Activated naive CD4-positive, alpha-beta T cell treated with anti-CD3 and anti-CD28 coated beads for 36 hours (primary cell): ENCODE results near the gene ZFP92. TPM values are rescaled to one million over a fixed set of nuclear protein-coding genes. Genes with fewer than 3 reads are reported as not detected.
"Not testable (repeated sequence)": the region's sequence is repeated elsewhere in the genome, so short reads cannot be mapped to it uniquely, and the experiment has no call there.

ENCODE experiments used
- CTCF ChIA-PET: fragments of 350-600 bp; sonication (Branson Sonifier 250); formaldehyde crosslinking; loops from one replicate; lab custom pipeline; 2021; ENCODE audit warnings: antibody characterized with exemption; lab: Charles Lee
- DNase-seq: peaks from one replicate; pipeline ENCODE4 v3.0.0-alpha.2; 2020
- H3K27ac Mint-ChIP-seq: one replicate; pipeline ENCODE4 v1.8.0; 2021; ENCODE audit warnings: mild to moderate bottlenecking, mixed read lengths
- H3K27me3 Mint-ChIP-seq: one replicate; pipeline ENCODE4 v1.8.0; 2021; ENCODE audit warnings: low read depth, mixed read lengths
- H3K36me3 Mint-ChIP-seq: one replicate; pipeline ENCODE4 v1.8.0; 2021; ENCODE audit warnings: low read depth, mixed read lengths
- H3K4me1 Mint-ChIP-seq: one replicate; pipeline ENCODE4 v1.8.0; 2021; ENCODE audit warnings: low read depth, mixed read lengths
- H3K4me3 Mint-ChIP-seq: one replicate; pipeline ENCODE4 v1.8.0; 2021; ENCODE audit warnings: mild to moderate bottlenecking, moderate library complexity, mixed read lengths
- H3K9me3 Mint-ChIP-seq: one replicate; pipeline ENCODE4 v1.8.0; 2021; ENCODE audit warnings: mixed read lengths
- intact Hi-C: fragments of 100-400 bp; cut with micrococcal nuclease; formaldehyde crosslinking; loops from one replicate; pipeline ENCODE4 v1.15.1; 2023
- total RNA-seq, 2 experiments: library from RNA; stranded (reverse); gene quantifications; one replicate each; pipeline ENCODE4 v1.2.3, GENCODE V29; 2021

The ZFP92 gene
- total RNA-seq, 2 experiments from 2014 or later = 0.59 to 0.74 TPM

DNA sequence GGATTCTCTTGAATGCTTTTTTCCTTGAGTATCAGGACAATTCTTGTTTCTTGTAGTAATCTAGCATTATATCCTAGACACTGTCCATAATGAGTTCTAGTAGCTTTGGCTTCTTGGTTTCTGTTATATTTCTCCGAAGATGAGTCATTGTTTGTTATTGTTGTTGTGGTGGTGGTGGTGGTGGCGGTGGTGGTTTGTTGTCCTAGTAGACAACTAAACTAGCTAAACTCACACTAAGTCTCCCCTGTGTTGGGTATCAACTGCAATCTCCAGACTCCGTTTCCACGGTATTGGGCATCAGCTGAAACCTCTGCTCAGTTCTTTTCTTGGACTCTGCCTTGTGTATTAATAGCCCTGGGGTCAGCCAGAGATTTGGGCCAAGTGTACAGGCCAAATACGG, 6.9 kb upstream of the ZFP92 start:
- H3K4me3 Mint-ChIP-seq, CTCF ChIA-PET, H3K4me1 Mint-ChIP-seq, H3K27me3 Mint-ChIP-seq, H3K36me3 Mint-ChIP-seq, DNase-seq, H3K9me3 Mint-ChIP-seq, H3K27ac Mint-ChIP-seq: not testable (repeated sequence)
- intact Hi-C loops = loop anchor here (10.0 kb wide), 1 partner anchor 60 kb away; no protein-coding TSS in a partner anchor

DNA sequence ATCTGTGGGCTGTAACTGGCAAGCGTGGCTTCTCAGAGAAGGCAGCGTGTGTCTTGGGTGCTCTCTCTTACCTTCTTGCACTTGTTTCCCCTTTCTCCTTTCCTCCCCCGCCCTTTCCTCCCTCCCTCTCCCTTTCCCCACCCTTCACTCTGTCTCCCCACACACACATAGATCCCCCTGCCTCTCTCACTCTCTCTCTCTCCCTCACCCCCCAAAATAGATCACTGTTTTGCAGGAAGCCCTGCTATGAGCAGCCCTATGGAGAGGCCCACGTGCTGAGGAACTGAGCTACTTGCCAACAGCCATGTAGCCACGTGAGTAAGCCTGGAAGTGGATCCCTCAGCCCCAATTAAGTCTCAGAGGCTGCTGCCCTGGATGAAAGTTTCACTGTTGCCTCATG, 5.8 kb upstream of the ZFP92 start:
- no peak for DNase-seq
- Mint-ChIP-seq H3K36me3 (no peaks in the 10 kb centered on the region), H3K4me1 (no peaks in the 10 kb centered on the region), H3K27me3 (no peaks in the 10 kb centered on the region), H3K9me3 (no peaks in the 10 kb centered on the region), H3K27ac (no peak overlapping the region), H3K4me3 (no peak overlapping the region)
- CTCF ChIA-PET = interaction anchor here (1.1 kb wide), 1 partner anchor 102 kb away, joined by 3 read pairs; no protein-coding TSS in a partner anchor
- intact Hi-C loops = loop anchor here (10.0 kb wide), 1 partner anchor 59 kb away; no protein-coding TSS in a partner anchor

DNA sequence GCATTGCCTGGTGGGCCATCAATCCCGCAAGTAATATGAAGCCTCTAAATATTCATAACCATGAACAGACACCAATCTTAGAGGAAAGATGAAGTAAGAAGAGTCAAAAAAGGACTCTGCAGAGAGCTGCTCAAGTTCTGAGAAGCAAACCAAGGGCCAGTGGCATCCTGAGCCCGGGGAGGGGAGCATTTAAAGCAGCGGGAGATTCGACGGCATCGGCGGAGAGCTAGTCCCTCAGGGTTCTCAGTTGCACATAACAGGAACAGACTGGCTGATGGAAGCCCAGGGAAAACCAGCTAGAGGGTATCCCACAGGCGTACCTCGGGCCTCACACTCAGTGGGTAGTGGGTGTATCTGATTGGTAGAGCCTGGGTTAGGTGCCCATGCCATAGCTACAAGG, 5.3 kb upstream of the ZFP92 start:
- no peaks in the 10 kb centered on the region for H3K27me3 Mint-ChIP-seq
- no peaks in the 10 kb centered on the region for H3K36me3 Mint-ChIP-seq
- H3K9me3 Mint-ChIP-seq = no peaks in the 10 kb centered on the region
- H3K4me1 Mint-ChIP-seq = no peaks in the 10 kb centered on the region
- H3K4me3 Mint-ChIP-seq = no peak overlapping the region
- CTCF ChIA-PET = interaction anchor here (1.1 kb wide), 1 partner anchor 102 kb away, joined by 3 read pairs; no protein-coding TSS in a partner anchor
- H3K27ac Mint-ChIP-seq = no peak overlapping the region
- no peak for DNase-seq
- intact Hi-C loops = loop anchor here (10.0 kb wide), 1 partner anchor 59 kb away; no protein-coding TSS in a partner anchor

DNA sequence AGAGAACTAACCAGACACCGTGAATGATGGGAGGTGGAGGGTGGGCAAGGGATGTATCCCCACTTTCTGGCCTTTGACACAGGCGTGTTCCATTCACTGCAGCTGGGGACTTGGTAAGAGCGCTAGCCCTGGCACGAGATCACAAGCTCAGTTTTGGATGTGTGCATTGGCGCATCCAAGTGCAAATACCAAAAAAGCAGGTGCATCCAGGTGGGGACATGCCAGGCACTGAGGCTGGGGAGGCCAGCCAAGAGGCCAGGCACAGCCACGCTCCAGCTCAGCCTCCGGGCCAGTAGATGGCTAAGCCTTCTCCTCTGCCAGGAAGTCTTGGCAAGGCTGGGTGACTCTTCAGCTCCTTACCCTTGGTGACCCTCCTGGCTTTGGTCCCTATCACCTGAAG, 4.4 kb upstream of the ZFP92 start:
- no peak overlapping the region for H3K4me3 Mint-ChIP-seq
- DNase-seq = no peak
- H3K4me1 Mint-ChIP-seq = peaks cover 1% of the 10 kb centered on the region
- H3K27me3 Mint-ChIP-seq = no peaks in the 10 kb centered on the region
- intact Hi-C loops = loop anchor here (10.0 kb wide), 1 partner anchor 58 kb away; no protein-coding TSS in a partner anchor
- no peaks in the 10 kb centered on the region for H3K36me3 Mint-ChIP-seq
- H3K27ac Mint-ChIP-seq = no peak overlapping the region
- no peaks in the 10 kb centered on the region for H3K9me3 Mint-ChIP-seq
- CTCF ChIA-PET = no interaction called here

DNA sequence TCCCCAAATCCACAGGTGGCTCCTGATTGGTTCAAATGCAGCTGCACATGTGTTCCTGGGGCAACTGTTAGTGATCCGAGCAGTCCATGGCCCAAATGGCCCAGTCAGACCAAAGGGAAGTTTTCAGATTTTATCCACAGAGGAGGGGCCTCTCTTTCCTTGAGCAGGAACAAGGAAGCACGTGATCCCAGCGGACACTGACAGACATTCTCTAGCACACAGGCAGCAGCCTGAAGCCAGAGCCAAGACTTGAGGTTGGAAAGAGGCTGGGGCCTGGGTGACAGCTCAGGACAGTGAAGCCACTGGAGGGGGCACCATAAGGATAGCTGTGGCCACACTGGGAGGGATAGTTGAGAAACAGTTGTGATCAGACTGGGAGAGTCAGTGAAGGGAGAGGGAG, 3.5 kb upstream of the ZFP92 start:
- no peaks in the 10 kb centered on the region for H3K36me3 Mint-ChIP-seq
- H3K9me3 Mint-ChIP-seq = no peaks in the 10 kb centered on the region
- intact Hi-C loops = loop anchor here (10.0 kb wide), 1 partner anchor 57 kb away; no protein-coding TSS in a partner anchor
- peaks cover 7% of the 10 kb centered on the region for H3K4me1 Mint-ChIP-seq
- no peak overlapping the region for H3K4me3 Mint-ChIP-seq
- no peaks in the 10 kb centered on the region for H3K27me3 Mint-ChIP-seq
- DNase-seq = no peak
- CTCF ChIA-PET = no interaction called here
- no peak overlapping the region for H3K27ac Mint-ChIP-seq

DNA sequence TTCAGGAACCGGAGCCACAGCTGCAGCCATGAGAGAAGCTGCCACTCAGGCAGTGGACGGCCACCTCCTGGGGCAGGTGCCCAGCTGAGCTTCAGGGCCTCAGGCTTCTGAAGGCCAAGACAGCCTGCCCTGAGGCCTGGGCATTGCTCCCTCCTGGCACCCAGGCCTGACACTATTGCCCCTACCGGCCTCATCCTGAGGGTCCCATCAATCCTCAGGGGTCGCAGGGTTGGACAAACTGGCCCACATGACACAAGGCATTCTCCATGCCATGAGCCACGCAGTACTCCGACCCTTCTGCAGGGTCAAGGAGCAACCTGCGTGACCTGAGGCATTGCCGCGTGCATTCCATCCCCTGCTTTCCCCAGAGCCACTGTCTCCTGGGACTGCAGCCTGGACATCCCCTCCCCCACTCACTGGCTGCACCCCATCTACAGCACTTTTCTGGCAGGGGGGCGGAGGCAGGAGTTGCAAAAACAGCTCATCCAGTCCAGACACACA, 3.0 kb upstream of the ZFP92 start:
- no peaks in the 10 kb centered on the region for H3K27me3 Mint-ChIP-seq
- intact Hi-C loops = loop anchor here (10.0 kb wide), 1 partner anchor 57 kb away; no protein-coding TSS in a partner anchor
- no peak overlapping the region for H3K27ac Mint-ChIP-seq
- no peak overlapping the region for H3K4me3 Mint-ChIP-seq
- DNase-seq = no peak
- H3K4me1 Mint-ChIP-seq = peaks cover 7% of the 10 kb centered on the region
- CTCF ChIA-PET = no interaction called here
- H3K9me3 Mint-ChIP-seq = no peaks in the 10 kb centered on the region
- no peaks in the 10 kb centered on the region for H3K36me3 Mint-ChIP-seq

DNA sequence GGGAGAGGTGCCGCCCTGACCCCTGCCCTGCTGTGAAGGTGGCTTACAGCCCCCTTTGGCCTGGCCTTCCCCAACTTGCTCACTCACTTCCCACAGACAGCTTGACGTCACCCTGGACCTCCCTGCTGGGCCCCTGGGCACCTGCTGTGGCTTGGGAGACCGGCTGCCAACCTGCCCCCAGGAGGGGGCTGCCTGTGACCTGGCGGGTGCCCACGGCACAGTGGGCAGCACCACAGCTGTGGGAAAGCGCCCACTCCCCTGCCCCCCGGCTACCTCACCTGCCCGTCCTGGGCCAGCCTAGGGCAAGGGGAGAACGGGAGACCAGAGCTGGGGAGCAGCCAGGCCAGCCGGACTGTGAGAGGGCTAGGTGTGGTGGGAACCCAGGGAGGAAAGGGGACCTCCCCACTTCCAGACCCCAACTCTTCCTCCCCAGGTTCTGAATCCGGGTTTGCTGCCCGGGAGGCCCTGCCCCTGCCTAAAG, 2.4 kb upstream of the ZFP92 start:
- intact Hi-C loops = loop anchor here (10.0 kb wide), 1 partner anchor 56 kb away; no protein-coding TSS in a partner anchor
- CTCF ChIA-PET = no interaction called here
- H3K27ac Mint-ChIP-seq = no peak overlapping the region
- peaks cover 7% of the 10 kb centered on the region for H3K4me1 Mint-ChIP-seq
- DNase-seq = no peak
- H3K27me3 Mint-ChIP-seq = no peaks in the 10 kb centered on the region
- no peaks in the 10 kb centered on the region for H3K36me3 Mint-ChIP-seq
- no peaks in the 10 kb centered on the region for H3K9me3 Mint-ChIP-seq
- no peak overlapping the region for H3K4me3 Mint-ChIP-seq

DNA sequence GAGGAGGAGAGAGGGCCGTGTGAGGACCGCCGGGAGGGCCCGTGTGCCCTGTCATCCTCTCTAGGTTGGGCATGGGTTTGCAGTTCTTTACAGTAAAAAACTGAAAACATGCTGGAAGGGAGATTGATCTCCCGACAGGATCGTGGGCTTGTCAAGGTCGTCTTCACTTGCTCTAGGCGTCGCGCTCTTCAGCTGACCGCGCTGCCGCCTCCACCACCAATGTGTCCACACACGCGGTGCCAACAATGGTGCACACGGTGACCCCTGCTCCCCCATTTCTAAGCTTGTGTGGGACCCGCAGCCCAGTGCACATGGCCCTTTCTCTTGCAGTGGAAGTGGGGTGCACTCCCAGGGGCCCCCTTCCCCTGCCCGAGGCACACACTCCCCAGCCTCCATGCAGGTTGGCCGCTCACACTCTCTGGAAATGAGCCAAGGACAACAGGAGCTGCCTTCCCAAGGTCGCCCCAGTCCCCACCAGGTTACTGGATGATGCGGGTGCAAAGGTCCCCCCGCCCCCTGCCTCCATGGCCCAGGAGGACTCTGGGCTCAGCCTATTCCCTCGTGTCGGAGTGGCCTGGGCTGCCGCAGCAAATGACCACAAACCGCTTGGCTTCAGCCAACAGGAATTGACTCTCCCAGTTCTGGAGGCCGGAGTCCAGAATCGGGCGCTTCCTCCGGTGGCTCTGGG, 1.7 kb upstream of the ZFP92 start:
- Mint-ChIP-seq H3K4me3 (no peak overlapping the region), H3K36me3 (no peaks in the 10 kb centered on the region), H3K27me3 (no peaks in the 10 kb centered on the region), H3K4me1 (peaks cover 7% of the 10 kb centered on the region), H3K9me3 (no peaks in the 10 kb centered on the region), H3K27ac (no peak overlapping the region)
- intact Hi-C loops = loop anchor here (5.0 to 10.0 kb wide), 4 partner anchors 55 to 467 kb away; partner anchors contain the start of gene ZNF275
- no peak for DNase-seq
- CTCF ChIA-PET = no interaction called here

DNA sequence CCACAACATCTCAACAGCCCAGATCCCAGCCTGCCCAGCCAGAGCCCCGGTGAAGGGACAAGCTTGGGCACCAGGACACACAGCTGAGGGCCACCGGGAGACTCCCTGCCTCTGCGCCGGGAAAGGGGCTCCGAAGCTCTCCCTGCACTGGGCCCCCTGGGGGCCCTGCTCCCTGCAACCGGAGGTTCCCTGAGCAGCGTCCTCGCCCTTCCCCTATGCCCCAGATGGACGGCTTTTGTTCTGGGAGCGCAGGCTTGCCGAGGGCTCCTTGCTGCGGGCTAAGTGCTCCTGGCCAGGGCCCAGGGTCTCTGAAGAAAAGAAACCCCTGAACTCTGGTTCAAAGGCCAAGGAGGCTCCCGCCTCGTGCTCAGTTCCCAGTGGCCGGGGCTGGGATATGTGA, 899 bp upstream of the ZFP92 start:
- no peaks in the 10 kb centered on the region for H3K36me3 Mint-ChIP-seq
- no peaks in the 10 kb centered on the region for H3K27me3 Mint-ChIP-seq
- H3K9me3 Mint-ChIP-seq = no peaks in the 10 kb centered on the region
- DNase-seq = no peak
- H3K4me3 Mint-ChIP-seq = no peak overlapping the region
- H3K27ac Mint-ChIP-seq = no peak overlapping the region
- intact Hi-C loops = loop anchor here (5.0 kb wide), 3 partner anchors 78 to 468 kb away; partner anchors contain the start of gene ZNF275
- peaks cover 7% of the 10 kb centered on the region for H3K4me1 Mint-ChIP-seq
- CTCF ChIA-PET = no interaction called here

DNA sequence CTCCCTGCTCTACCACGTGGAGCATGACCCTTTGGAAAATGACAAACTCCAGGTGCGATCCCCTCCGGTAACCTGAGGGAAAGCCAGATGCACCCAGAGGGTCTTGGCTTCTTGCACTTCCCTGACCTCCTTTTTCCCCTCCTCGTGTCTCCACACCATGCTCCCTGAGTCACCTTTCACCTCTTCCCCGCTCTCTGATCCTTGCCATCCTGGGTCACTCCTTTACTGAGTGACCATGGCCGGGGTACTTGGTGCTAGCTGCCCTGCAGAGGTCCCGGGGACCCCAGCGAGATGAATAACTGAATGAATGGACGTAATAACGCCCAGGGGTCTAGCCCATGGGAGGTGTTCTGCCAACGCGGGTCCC, 401 bp upstream of the ZFP92 start:
- Mint-ChIP-seq H3K4me1 (peaks cover 7% of the 10 kb centered on the region), H3K9me3 (no peaks in the 10 kb centered on the region), H3K4me3 (peak overlapping the region; percentile 62), H3K36me3 (no peaks in the 10 kb centered on the region), H3K27me3 (no peaks in the 10 kb centered on the region), H3K27ac (no peak overlapping the region)
- CTCF ChIA-PET = no interaction called here
- intact Hi-C loops = loop anchor here (5.0 kb wide), 3 partner anchors 79 to 469 kb away; partner anchors contain the start of gene ZNF275
- DNase-seq = no peak

DNA sequence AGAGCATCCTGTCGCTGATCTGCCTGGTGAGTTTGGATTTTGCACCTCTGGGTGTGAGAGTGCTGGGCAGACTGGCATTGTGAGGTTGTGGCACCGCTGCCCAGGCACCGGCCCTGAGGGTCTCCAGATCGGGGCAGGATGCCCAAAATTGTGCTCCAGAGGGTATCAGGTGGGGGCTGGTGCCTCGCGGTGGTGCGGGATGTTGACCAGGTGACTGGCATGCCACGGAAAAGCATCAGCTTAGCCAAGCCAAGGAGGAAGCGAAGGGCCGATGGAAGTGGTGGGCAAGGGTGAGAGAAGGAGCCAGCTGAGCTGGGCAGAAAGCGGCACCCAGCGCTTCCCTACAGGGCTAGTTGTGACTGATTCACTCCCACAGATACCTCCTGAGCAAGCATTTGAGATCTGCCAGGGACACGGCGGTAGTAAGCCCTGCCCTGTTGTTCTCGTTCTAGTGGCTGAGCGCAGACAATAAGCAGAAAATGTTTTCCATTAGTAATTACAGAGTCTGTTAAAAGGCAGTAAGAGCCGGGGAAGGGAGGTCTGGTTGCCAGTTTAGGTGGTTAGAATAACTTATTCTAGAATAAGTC, 809 bp downstream of the ZFP92 start:
- CTCF ChIA-PET = no interaction called here

More for the DNA sequence above, 809 bp downstream of the ZFP92 start:
- intact Hi-C loops = loop anchor here (5.0 kb wide), 3 partner anchors 80 to 470 kb away; partner anchors contain the start of gene ZNF275
- Mint-ChIP-seq H3K4me3 (peak overlapping the region; percentile 62), H3K27me3 (no peaks in the 10 kb centered on the region), H3K36me3 (no peaks in the 10 kb centered on the region), H3K9me3 (no peaks in the 10 kb centered on the region), H3K27ac (no peak overlapping the region), H3K4me1 (peaks cover 7% of the 10 kb centered on the region)
- no peak for DNase-seq
